Activated T-cell treated with anti-CD3 and anti-CD28 coated beads, Interleukin-2, amount 50 U/mL, for 24 hours (primary cell): ENCODE results near the gene AIF1.

Experiments
- DNase-seq: peaks from one replicate; pipeline ENCODE4 v3.0.0-alpha.2; 2020
- H3K27ac Mint-ChIP-seq: 2 replicates; pipeline ENCODE4 v1.8.0; 2020; ENCODE audit warnings: mild to moderate bottlenecking, mixed read lengths
- H3K27me3 Mint-ChIP-seq: 2 replicates; pipeline ENCODE4 v1.8.0; 2020; ENCODE audit warnings: mixed read lengths
- H3K36me3 Mint-ChIP-seq: 2 replicates; pipeline ENCODE4 v1.8.0; 2020; ENCODE audit warnings: low read depth, mixed read lengths
- H3K4me1 Mint-ChIP-seq: 2 replicates; pipeline ENCODE4 v1.8.0; 2020; ENCODE audit warnings: low read depth, mixed read lengths
- H3K4me3 Mint-ChIP-seq: 2 replicates; pipeline ENCODE4 v1.8.0; 2020; ENCODE audit warnings: mild to moderate bottlenecking, moderate library complexity, mixed read lengths
- H3K9me3 Mint-ChIP-seq: 2 replicates; pipeline ENCODE4 v1.8.0; 2020; ENCODE audit warnings: mixed read lengths

AIF1 gene

GRCh38 chr6:31640612-31641011, 25.6 kb downstream of the AIF1 start:
- Mint-ChIP-seq H3K36me3 (peaks cover 96% of the 10 kb centered on the region), H3K9me3 (no peaks in the 10 kb centered on the region), H3K4me3 (no peak overlapping the region), H3K4me1 (peaks cover 14% of the 10 kb centered on the region), H3K27me3 (no peaks in the 10 kb centered on the region), H3K27ac (peak overlapping the region; percentile 88)
- DNase-seq: no peak

DNA sequence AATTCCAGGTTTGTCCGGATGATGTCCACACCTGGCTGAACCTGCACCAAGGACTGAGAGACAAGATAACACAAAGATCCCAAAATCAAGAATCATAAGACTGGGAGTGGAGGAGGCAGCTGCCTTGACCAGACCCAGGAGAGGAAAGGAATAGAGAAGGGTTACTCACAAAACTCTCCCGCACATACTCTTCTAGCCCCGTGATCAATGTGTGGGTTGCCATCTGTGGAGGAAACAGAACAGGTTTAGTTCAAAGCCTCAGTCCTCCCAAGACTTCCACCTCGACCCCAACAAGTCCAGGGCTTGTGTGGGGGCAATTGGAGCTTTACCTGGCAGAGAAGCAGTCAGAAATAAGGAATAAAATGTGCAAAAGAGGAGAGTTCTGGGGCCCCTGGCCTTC, 26.3 kb downstream of the AIF1 start:
- Mint-ChIP-seq H3K9me3 (no peaks in the 10 kb centered on the region), H3K4me3 (no peak overlapping the region), H3K27me3 (no peaks in the 10 kb centered on the region), H3K36me3 (peaks cover 96% of the 10 kb centered on the region), H3K27ac (peak overlapping the region; percentile 88), H3K4me1 (peaks cover 14% of the 10 kb centered on the region)
- no peak for DNase-seq

GRCh38 chr6:31642798-31643570, 27.9 kb downstream of the AIF1 start:
- Mint-ChIP-seq H3K9me3 (no peaks in the 10 kb centered on the region), H3K4me3 (no peak overlapping the region), H3K27me3 (no peaks in the 10 kb centered on the region), H3K36me3 (peaks cover 97% of the 10 kb centered on the region), H3K27ac (peak overlapping the region; percentile 74), H3K4me1 (peaks cover 16% of the 10 kb centered on the region)
- DNase-seq: no peak

DNA sequence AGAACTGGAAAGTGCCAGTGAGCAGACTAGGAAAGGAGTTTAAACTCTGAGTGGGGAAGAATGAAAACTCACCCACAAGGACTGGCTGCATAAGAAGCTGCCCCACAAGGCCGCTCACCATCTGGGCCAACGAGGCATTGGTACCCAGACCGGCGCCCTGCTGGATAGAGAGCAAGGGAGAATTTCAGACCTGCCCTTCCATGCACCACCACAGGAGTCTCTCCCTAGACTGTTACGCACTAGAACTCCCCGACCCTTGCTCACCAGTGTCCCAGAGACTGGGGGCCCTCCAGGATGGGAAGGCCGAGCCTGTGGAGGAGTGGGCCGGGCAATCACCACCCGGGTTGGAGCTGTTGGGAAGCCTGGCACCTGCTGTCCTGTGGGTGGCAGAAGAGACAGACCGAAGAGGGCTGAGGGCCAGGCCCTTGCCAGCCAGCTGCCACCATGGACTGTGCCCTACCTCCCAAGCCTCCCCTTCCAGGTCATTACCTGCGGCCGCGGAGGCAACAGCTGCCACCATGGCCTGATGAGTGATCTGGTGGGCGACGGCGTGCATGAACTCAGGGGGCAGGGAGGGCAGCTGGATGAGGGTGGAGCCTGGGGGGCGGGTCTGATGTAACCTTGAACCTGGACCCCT, 28.9 kb downstream of the AIF1 start:
- peak overlapping the region; percentile 59 for H3K27ac Mint-ChIP-seq
- H3K4me3 Mint-ChIP-seq: no peak overlapping the region
- H3K36me3 Mint-ChIP-seq: peaks cover 97% of the 10 kb centered on the region
- H3K27me3 Mint-ChIP-seq: no peaks in the 10 kb centered on the region
- no peaks in the 10 kb centered on the region for H3K9me3 Mint-ChIP-seq
- peaks cover 15% of the 10 kb centered on the region for H3K4me1 Mint-ChIP-seq
- no peak for DNase-seq

DNA sequence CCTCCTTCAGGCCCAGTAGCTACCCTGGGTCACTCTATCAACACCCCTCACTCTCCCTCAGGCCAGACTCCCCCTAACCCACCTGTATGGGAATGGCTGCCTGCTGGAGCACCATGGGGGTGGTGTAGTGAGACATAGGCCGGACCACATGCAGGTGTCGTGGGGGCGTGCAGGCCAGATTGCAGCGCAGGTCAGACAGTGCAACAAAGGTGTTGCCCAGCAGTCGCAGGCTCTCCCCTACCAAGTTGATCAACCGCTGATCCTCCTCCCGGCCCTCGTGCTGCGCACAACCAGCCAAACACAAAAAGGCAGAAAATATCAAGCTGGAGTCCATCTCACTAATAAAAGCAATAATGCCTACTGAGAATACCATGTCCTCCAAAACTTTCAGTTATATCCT, 30.3 kb downstream of the AIF1 start:
- no peak for DNase-seq
- peak overlapping the region; percentile 71 for H3K27ac Mint-ChIP-seq
- no peaks in the 10 kb centered on the region for H3K27me3 Mint-ChIP-seq
- H3K4me3 Mint-ChIP-seq: no peak overlapping the region
- H3K36me3 Mint-ChIP-seq: peaks cover 97% of the 10 kb centered on the region
- H3K4me1 Mint-ChIP-seq: peaks cover 15% of the 10 kb centered on the region
- H3K9me3 Mint-ChIP-seq: no peaks in the 10 kb centered on the region

GRCh38 chr6:31651602-31652191, 36.7 kb downstream of the AIF1 start:
- Mint-ChIP-seq H3K4me3 (peak overlapping the region; percentile 92), H3K27ac (peak overlapping the region; percentile 100), H3K9me3 (no peaks in the 10 kb centered on the region), H3K27me3 (no peaks in the 10 kb centered on the region), H3K36me3 (peaks cover 88% of the 10 kb centered on the region), H3K4me1 (peaks cover 59% of the 10 kb centered on the region)
- DNase-seq: no peak

DNA sequence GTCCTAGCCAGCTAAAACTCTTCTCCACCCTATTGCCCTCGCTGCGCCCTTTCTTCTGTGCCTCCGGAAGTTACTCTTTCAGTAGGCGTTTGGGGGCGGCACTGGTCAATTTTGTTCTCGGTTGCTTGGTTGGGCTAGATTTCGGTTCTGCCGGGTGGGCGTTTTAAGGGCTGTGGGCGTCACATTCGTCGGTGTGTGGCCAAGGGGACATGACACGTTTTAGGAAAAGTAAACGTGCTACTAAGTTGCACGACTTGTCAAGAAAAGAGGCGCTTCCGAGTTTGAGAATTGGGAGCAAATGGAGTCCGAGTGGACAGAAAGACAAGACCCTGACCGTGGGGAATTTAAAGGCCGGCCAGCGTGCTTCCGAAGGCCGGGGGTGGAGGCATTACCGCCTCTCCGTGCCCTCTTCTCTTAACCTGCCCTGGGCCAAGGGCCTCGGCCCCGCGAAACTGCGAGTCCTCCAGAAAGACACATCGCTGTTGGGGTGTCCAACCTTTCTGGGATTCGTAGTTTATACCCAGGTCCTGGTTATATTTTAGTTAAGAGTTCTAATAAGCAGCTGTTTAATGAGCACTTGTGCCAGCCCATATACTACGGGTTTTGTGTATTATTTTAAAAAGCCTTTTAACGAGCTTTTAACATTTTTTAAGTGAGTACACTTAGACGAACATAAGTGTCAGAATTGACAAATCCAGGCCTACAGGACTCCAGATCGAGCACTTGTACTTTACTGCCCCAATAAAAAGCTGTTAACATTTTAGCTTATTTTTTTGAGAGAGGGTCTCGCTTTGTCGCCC, 38.1 kb downstream of the AIF1 start:
- peak overlapping the region; percentile 100 for H3K27ac Mint-ChIP-seq

DNA sequence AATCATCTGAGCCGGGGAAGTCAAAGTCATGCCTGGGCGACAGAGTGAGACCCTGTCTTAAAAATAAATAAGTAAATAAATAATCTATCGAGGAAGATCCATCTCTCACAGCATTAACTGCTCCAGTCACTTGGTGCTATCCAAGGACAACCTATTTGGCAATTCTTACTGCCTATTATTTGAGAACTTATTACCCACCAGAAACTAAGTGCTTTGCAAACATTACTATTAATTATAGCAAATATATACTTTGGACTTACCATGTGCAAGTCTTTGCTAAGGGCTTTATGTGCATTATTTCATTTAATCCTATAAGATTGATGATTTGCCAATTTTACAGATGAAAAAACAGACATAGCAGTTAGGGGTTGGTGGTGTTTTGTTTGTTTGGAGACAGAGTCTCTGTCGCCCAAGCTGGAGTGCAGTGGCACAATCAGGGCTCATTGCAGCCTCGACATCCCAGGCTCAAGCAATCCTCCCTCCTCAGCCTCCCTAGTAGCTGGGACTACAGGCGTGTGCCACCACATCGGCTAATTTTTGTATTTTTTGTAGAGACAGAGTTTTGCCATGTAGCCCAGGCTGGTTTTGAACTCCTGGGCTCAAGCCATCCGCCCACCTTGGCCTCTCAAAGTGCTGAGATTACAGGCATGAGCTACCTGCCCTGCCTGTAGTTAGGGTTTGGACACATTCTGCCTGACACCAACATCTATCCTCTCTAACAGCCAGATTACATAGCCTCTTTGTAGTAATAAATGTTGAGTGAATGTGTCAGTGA, 39.7 kb downstream of the AIF1 start:
- Mint-ChIP-seq H3K9me3 (no peaks in the 10 kb centered on the region), H3K36me3 (peaks cover 85% of the 10 kb centered on the region)

More for the DNA sequence above, 38.1 kb downstream of the AIF1 start:
- Mint-ChIP-seq H3K36me3 (peaks cover 85% of the 10 kb centered on the region), H3K9me3 (no peaks in the 10 kb centered on the region), H3K27me3 (no peaks in the 10 kb centered on the region), H3K4me3 (peak overlapping the region; percentile 92), H3K4me1 (peaks cover 69% of the 10 kb centered on the region)
- DNase-seq: no peak

GRCh38 chr6:31655349-31656237, 40.6 kb downstream of the AIF1 start, which contains the start of gene APOM:
Gene APOM, plus strand, starts transcription at chr6:31655894. Its CDS starts 73 bp downstream, at chr6:31655967.
- peaks cover 84% of the 10 kb centered on the region for H3K36me3 Mint-ChIP-seq

More for the DNA sequence above, 39.7 kb downstream of the AIF1 start:
- H3K4me1 Mint-ChIP-seq: peaks cover 78% of the 10 kb centered on the region
- no peak for DNase-seq
- H3K27me3 Mint-ChIP-seq: no peaks in the 10 kb centered on the region
- H3K4me3 Mint-ChIP-seq: peak overlapping the region; percentile 35
- H3K27ac Mint-ChIP-seq: peak overlapping the region; percentile 38

GRCh38 chr6:31657406-31658157, 42.5 kb downstream of the AIF1 start:
- Mint-ChIP-seq H3K9me3 (no peaks in the 10 kb centered on the region), H3K4me3 (peak overlapping the region; percentile 96), H3K27ac (peak overlapping the region; percentile 96), H3K4me1 (peaks cover 88% of the 10 kb centered on the region), H3K27me3 (no peaks in the 10 kb centered on the region), H3K36me3 (peaks cover 87% of the 10 kb centered on the region)
- DNase-seq: no peak

More at GRCh38 chr6:31655349-31656237, 40.6 kb downstream of the AIF1 start, which contains the start of gene APOM:
- H3K4me3 Mint-ChIP-seq: no peak within 1 kb of the TSS
- H3K4me1 Mint-ChIP-seq: peaks cover 80% of the 10 kb centered on the region
- no peak for DNase-seq
- peak within 1 kb of the TSS; percentile 54 for H3K27ac Mint-ChIP-seq
- H3K27me3 Mint-ChIP-seq: no peaks in the 10 kb centered on the region
- no peaks in the 10 kb centered on the region for H3K9me3 Mint-ChIP-seq

DNA sequence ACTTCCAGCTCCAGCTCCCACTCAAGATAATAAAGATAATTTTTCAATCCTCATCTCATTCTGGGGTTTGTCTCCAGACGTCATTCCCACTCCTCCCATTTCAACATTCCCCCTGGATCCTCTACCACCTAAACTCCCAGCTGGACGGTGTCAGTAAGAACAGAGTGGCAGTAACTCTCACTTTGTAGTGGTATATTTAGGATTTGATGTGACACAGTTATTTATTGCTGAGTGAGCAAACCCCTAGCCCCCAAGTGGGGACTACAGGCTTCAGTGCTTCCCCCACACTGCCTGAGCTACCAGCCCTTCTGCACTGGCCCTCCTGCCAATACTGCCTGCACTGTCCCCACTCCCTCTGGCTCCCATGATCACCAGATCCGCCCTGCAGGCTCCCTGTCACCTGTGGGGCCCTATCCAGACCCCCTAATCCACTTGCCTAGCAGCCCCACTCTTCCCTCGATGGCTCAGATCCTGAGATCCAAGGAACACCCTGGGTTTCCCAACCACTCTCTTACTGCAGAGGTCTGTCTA, 43.2 kb downstream of the AIF1 start:
- Mint-ChIP-seq H3K27ac (peak overlapping the region; percentile 96), H3K36me3 (peaks cover 87% of the 10 kb centered on the region), H3K27me3 (no peaks in the 10 kb centered on the region), H3K4me1 (peaks cover 86% of the 10 kb centered on the region), H3K9me3 (no peaks in the 10 kb centered on the region), H3K4me3 (peak overlapping the region; percentile 96)
- DNase-seq: no peak

- H3K9me3 Mint-ChIP-seq: no peaks in the 10 kb centered on the region
- H3K4me3 Mint-ChIP-seq: peak overlapping the region; percentile 96
- no peaks in the 10 kb centered on the region for H3K27me3 Mint-ChIP-seq
- peaks cover 94% of the 10 kb centered on the region for H3K36me3 Mint-ChIP-seq
- H3K4me1 Mint-ChIP-seq: peaks cover 89% of the 10 kb centered on the region
- peak overlapping the region; percentile 96 for H3K27ac Mint-ChIP-seq
- DNase-seq: no peak
Measured at GRCh38 chr6:31658983-31659648, 44.1 kb downstream of the AIF1 start.
